ENCODE data around the gene CSTF2T. TPM values are rescaled to one million over a fixed set of nuclear protein-coding genes. Genes with fewer than 3 reads are reported as not detected.

CSTF2T gene
- total RNA-seq, 4 donors from 2014 or later, result 18.6 to 25.7 (median 20.8) TPM

- Histone ChIP-seq H3K27me3 (no peaks in the 10 kb centered on the region), H3K9me3 (peaks cover 0 to 14% (median 3%) of the 10 kb centered on the region in 4 donors), H3K4me1 (no peaks in the 10 kb centered on the region), H3K36me3 (no peaks in the 10 kb centered on the region), H3K27ac (no peak overlapping the region), H3K4me3 (no peak overlapping the region)
- TF ChIP-seq POLR2A (IDR thresholded peaks at IDR 0.05), result no peak
- no peak for TF ChIP-seq EP300 (IDR thresholded peaks at IDR 0.05)
- TF ChIP-seq CTCF (IDR thresholded peaks at IDR 0.05), result no peak
- WGBS, 2 donors, result 10% methylated on average over 1 of the region's 1 CpG
- no peak for DNase-seq (ENCODE audit: low spot score in 2 of 2)
Observed at GRCh38 chr10:51667678-51668335, 31.6 kb downstream of the CSTF2T start.

GRCh38 chr10:51666456-51666855, 32.9 kb downstream of the CSTF2T start:
- H3K4me3 ChIP-seq, result no peak overlapping the region
- TF ChIP-seq CTCF (IDR thresholded peaks at IDR 0.05) (no peak), POLR2A (IDR thresholded peaks at IDR 0.05) (no peak), EP300 (IDR thresholded peaks at IDR 0.05) (no peak)
- H3K36me3 ChIP-seq, result no peaks in the 10 kb centered on the region
- no peak overlapping the region for H3K27ac ChIP-seq
- H3K4me1 ChIP-seq, result no peaks in the 10 kb centered on the region
- DNase-seq (ENCODE audit: low spot score in 2 of 2), result no peak
- H3K9me3 ChIP-seq, result peaks cover 0 to 3% (median 0%) of the 10 kb centered on the region in 4 donors
- H3K27me3 ChIP-seq, result no peaks in the 10 kb centered on the region

GRCh38 chr10:51663086-51663485, 36.3 kb downstream of the CSTF2T start:
- WGBS, 2 donors, result 86 to 89% methylated on average over 3 of the region's 3 CpGs
- H3K36me3 ChIP-seq, result no peaks in the 10 kb centered on the region
- no peak for DNase-seq (ENCODE audit: low spot score in 2 of 2)
- no peaks in the 10 kb centered on the region for H3K27me3 ChIP-seq
- H3K27ac ChIP-seq, result no peak overlapping the region
- H3K9me3 ChIP-seq, result no peaks in the 10 kb centered on the region
- no peak overlapping the region for H3K4me3 ChIP-seq
- H3K4me1 ChIP-seq, result no peaks in the 10 kb centered on the region
- no peak for TF ChIP-seq POLR2A (IDR thresholded peaks at IDR 0.05)
- TF ChIP-seq CTCF (IDR thresholded peaks at IDR 0.05), result no peak
- no peak for TF ChIP-seq EP300 (IDR thresholded peaks at IDR 0.05)

- no peaks in the 10 kb centered on the region for H3K36me3 ChIP-seq
- no peak overlapping the region for H3K4me3 ChIP-seq
- DNase-seq (ENCODE audit: low spot score in 2 of 2), result no peak
- H3K4me1 ChIP-seq, result no peaks in the 10 kb centered on the region
- no peak for TF ChIP-seq EP300 (IDR thresholded peaks at IDR 0.05)
- no peak for TF ChIP-seq CTCF (IDR thresholded peaks at IDR 0.05)
- TF ChIP-seq POLR2A (IDR thresholded peaks at IDR 0.05), result no peak
- H3K27ac ChIP-seq, result no peak overlapping the region
- no peaks in the 10 kb centered on the region for H3K9me3 ChIP-seq
- WGBS, 2 donors, result 78 to 96% methylated on average over 1 of the region's 1 CpG
- H3K27me3 ChIP-seq, result no peaks in the 10 kb centered on the region
Observed at GRCh38 chr10:51659344-51659743, 40.1 kb downstream of the CSTF2T start.

- no peak overlapping the region for H3K27ac ChIP-seq
- TF ChIP-seq CTCF (IDR thresholded peaks at IDR 0.05), result no peak
- no peak for TF ChIP-seq POLR2A (IDR thresholded peaks at IDR 0.05)
- no peak for TF ChIP-seq EP300 (IDR thresholded peaks at IDR 0.05)
- no peaks in the 10 kb centered on the region for H3K9me3 ChIP-seq
- no peak for DNase-seq (ENCODE audit: low spot score in 2 of 2)
- no peaks in the 10 kb centered on the region for H3K36me3 ChIP-seq
- 53 to 65% methylated on average over 2 of the region's 2 CpGs for WGBS, 2 donors
- no peaks in the 10 kb centered on the region for H3K4me1 ChIP-seq
- H3K27me3 ChIP-seq, result no peaks in the 10 kb centered on the region
- no peak overlapping the region for H3K4me3 ChIP-seq
Observed at GRCh38 chr10:51658000-51658399, 41.4 kb downstream of the CSTF2T start.

Data from tibial nerve (tissue), 4 donors.